GM18951 (cell line): ENCODE data around the gene SOX4.

ENCODE experiments used
- POLR2A ChIP-seq: IDR thresholded peaks from 4 replicates; pipeline ENCODE4 v1.6.1; 2011; ENCODE audit warnings: mild to moderate bottlenecking; ENCODE audit not compliant: insufficient read length, insufficient read depth; ENCODE audit errors: extremely low read depth
- in situ Hi-C: fragments of 300-500 bp; cut with MboI; formaldehyde crosslinking; loops from one replicate; pipeline ENCODE4 v1.12.0; 2022; ENCODE audit warnings: low sequenced_read_pairs, mixed read lengths, inconsistent platforms; ENCODE audit not compliant: unreplicated experiment

SOX4 gene

DNA sequence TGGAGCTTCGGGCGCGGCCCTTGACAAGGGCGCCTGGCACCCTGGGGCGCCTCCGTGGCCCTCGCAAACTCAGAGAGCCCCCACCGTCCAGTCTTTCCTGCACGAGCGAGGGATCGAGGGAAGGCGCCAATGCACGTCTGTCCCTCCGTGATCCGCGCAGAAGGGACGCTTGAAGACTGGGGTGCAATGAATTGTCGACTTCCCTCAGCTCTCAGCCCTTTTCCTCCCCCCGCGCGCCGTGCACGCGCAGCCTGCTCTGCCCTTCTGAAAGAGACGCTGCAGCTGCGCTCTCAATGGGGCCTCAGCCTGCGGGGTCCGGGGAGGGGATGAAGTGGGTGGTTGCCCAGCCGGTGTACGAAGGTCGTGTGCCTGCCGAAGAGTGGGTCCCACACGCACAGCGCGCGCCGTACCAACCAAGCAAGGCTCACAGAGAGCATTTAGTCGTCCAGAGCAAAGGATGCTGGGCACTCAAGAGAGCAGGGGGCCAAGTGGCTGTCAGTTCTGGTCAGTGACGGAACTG lies 5.5 kb upstream of the SOX4 start:
- peak; percentile 42 for TF ChIP-seq POLR2A
- in situ Hi-C loops, result loop anchor here (10.0 to 25.0 kb wide), 3 partner anchors 376 to 1026 kb away; no protein-coding TSS in a partner anchor

DNA sequence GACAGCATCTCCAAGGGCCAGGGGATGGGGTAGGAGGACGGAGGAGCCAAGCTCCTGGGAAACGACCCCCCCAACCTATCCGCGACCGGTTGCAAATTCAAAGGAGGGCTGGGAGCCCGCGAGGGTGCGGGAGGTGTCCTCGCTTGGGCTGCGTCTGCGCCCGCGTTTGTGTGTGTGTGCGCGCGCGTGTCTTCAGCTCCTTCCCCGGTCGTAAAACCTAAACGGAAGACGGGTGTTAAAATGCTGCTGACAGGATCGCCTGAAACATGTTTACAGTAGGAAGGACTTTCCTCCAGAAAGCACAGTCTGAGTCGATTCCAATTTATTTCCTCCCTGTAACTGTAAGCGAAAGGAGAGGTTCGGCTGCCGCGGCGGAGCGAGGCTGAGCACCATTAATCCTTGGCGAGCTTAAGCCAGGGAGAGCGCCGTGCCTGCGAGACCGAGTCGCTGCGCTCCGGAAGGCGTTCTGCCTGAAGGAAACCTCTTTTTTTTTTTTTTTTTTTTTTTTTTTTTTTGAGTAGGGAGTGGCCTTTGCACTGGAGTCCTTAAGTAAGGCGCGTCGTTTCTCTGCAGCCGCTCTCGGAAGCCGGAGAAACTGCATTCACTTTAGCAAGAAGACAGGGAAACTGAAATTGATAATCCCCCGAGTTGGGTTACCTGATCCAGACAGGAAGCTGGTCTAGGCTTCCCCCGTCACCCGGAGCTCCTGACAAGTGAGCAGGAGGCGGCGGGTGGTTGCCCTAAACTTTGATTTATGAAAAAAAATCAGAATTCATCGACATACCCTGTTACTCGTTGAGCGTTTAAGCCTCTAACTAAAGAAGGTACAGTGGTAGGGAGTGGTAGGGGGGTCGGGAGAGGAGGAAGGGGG lies 4.8 kb upstream of the SOX4 start:
- TF ChIP-seq POLR2A, result peak; percentile 63
- in situ Hi-C loops, result loop anchor here (10.0 to 25.0 kb wide), 3 partner anchors 376 to 1026 kb away; no protein-coding TSS in a partner anchor

DNA sequence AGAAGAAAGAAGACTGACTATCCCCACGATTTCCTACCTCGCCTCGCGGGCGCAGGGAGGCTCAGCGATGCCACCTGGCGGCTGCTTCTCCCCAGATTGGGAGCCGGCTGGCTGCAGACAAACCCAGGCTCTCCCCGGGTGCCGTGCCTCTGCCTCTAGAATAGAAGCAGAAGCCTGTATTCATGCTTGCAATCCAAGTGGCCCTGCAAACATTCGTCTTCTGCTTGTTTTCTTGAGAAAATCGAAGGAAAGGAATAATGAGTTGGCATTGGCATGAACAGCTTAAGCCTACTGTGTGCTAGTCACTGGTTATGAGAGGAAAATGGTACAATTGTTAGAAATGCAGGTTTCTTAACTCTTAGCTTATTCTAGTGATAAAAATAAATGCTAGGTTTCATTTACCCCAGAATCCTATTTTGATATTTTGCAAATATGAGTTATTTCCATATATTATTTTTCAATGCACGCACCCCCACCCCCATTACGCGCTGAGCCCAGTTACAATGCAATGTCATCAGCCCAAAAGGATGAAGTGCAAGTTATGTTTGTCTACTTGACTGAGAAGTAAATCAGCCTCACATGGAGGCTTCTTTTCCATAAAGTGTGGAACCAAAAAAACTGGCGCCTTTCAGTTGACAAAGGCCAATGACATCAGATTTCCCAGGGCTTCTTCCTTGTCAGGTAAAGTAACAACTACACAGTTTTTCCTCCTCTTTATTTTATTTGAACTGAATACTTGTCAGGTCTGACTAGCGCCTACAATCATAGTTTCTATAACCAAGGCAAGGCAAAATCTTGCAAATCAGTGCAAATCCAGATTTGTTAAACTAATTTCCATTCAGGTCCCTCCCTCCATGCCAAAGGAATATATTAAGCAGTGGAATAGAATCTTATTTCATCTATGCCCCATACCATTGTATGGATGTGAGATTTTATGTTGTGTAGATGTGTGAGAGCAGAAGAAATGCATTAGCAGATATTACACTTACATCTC lies 3.9 kb upstream of the SOX4 start:
- in situ Hi-C loops, result loop anchor here (10.0 to 25.0 kb wide), 3 partner anchors 377 to 1027 kb away; no protein-coding TSS in a partner anchor
- no peak for TF ChIP-seq POLR2A

DNA sequence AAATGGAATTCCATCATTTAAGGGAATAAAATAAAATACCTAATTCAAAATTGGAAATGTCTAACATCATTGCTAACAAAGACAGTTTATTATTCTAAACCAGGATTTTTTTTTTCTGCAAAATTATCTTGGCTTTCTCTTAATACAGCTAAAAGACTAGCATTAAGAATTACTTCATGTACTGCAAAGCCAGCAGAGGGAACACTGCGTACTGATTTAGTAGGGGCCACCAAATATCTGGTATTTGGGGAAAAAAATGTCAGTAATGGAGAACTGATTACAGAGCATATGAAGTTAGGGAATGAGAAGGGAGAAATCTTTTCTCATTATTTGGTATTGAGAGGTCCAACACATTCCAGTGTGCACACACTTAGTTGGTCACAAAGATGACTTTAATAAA lies 3.2 kb upstream of the SOX4 start:
- no peak for TF ChIP-seq POLR2A
- in situ Hi-C loops, result loop anchor here (25.0 kb wide), 2 partner anchors 378 to 1028 kb away; no protein-coding TSS in a partner anchor

DNA sequence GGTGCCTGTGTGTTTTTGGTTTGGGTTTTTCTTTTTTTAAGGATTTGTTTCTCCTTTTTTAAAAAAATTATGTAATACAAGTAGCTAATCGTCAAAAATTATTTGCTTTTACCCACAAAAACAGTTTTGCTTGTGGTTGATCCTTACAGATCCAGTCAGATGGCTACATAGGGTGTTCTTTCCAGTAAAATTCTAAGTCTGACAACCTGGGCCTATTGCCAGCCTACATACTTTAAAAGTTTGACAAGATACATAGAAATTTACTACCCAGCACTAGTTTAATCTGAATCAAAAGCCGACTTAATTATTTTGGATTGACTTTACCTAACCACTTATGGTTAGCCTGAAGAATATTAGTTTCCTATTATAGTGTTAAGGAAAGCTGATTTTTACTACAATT lies 2.1 kb upstream of the SOX4 start:
- in situ Hi-C loops, result loop anchor here (25.0 kb wide), 2 partner anchors 379 to 1029 kb away; no protein-coding TSS in a partner anchor
- TF ChIP-seq POLR2A, result no peak

DNA sequence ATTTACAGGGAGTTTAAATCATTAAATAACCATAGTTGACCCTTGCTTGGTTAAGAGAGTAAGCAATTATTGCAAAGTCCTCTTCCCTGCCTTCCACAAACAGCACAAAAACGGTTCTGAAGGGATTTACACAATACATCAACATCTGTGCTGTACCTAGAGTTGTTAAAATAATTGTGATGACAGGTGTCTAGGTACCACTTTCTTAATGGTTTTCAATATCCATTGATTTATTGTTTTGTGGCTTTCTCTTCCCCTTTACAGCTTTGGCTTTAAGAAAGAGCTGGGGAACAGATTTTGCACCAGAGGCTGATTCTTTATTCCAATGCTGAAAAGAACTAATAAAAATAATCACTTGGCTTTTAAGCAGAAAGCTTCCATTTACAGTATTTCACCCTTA lies 598 bp upstream of the SOX4 start:
- in situ Hi-C loops, result loop anchor here (25.0 kb wide), 2 partner anchors 381 to 1031 kb away; no protein-coding TSS in a partner anchor

DNA sequence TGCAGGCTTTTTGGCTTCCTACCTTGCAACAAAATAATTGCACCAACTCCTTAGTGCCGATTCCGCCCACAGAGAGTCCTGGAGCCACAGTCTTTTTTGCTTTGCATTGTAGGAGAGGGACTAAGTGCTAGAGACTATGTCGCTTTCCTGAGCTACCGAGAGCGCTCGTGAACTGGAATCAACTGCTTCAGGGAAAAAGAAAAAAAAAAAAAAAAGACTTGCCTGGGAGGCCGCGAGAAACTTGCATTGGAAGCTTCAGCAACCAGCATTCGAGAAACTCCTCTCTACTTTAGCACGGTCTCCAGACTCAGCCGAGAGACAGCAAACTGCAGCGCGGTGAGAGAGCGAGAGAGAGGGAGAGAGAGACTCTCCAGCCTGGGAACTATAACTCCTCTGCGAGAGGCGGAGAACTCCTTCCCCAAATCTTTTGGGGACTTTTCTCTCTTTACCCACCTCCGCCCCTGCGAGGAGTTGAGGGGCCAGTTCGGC lies 420 bp downstream of the SOX4 start:
- no peak for TF ChIP-seq POLR2A
- in situ Hi-C loops, result loop anchor here (25.0 kb wide), 2 partner anchors 382 to 1032 kb away; no protein-coding TSS in a partner anchor

More for the DNA sequence above, 598 bp upstream of the SOX4 start:
- no peak for TF ChIP-seq POLR2A

DNA sequence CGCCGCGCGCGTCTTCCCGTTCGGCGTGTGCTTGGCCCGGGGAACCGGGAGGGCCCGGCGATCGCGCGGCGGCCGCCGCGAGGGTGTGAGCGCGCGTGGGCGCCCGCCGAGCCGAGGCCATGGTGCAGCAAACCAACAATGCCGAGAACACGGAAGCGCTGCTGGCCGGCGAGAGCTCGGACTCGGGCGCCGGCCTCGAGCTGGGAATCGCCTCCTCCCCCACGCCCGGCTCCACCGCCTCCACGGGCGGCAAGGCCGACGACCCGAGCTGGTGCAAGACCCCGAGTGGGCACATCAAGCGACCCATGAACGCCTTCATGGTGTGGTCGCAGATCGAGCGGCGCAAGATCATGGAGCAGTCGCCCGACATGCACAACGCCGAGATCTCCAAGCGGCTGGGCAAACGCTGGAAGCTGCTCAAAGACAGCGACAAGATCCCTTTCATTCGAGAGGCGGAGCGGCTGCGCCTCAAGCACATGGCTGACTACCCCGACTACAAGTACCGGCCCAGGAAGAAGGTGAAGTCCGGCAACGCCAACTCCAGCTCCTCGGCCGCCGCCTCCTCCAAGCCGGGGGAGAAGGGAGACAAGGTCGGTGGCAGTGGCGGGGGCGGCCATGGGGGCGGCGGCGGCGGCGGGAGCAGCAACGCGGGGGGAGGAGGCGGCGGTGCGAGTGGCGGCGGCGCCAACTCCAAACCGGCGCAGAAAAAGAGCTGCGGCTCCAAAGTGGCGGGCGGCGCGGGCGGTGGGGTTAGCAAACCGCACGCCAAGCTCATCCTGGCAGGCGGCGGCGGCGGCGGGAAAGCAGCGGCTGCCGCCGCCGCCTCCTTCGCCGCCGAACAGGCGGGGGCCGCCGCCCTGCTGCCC lies 1.1 kb downstream of the SOX4 start:
- in situ Hi-C loops, result loop anchor here (25.0 kb wide), 2 partner anchors 382 to 1032 kb away; no protein-coding TSS in a partner anchor
- TF ChIP-seq POLR2A, result peak; percentile 43

DNA sequence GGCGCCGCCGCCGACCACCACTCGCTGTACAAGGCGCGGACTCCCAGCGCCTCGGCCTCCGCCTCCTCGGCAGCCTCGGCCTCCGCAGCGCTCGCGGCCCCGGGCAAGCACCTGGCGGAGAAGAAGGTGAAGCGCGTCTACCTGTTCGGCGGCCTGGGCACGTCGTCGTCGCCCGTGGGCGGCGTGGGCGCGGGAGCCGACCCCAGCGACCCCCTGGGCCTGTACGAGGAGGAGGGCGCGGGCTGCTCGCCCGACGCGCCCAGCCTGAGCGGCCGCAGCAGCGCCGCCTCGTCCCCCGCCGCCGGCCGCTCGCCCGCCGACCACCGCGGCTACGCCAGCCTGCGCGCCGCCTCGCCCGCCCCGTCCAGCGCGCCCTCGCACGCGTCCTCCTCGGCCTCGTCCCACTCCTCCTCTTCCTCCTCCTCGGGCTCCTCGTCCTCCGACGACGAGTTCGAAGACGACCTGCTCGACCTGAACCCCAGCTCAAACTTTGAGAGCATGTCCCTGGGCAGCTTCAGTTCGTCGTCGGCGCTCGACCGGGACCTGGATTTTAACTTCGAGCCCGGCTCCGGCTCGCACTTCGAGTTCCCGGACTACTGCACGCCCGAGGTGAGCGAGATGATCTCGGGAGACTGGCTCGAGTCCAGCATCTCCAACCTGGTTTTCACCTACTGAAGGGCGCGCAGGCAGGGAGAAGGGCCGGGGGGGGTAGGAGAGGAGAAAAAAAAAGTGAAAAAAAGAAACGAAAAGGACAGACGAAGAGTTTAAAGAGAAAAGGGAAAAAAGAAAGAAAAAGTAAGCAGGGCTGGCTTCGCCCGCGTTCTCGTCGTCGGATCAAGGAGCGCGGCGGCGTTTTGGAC lies 2.0 kb downstream of the SOX4 start:
- peak; percentile 2 for TF ChIP-seq POLR2A
- in situ Hi-C loops, result loop anchor here (25.0 kb wide), 2 partner anchors 383 to 1033 kb away; no protein-coding TSS in a partner anchor

DNA sequence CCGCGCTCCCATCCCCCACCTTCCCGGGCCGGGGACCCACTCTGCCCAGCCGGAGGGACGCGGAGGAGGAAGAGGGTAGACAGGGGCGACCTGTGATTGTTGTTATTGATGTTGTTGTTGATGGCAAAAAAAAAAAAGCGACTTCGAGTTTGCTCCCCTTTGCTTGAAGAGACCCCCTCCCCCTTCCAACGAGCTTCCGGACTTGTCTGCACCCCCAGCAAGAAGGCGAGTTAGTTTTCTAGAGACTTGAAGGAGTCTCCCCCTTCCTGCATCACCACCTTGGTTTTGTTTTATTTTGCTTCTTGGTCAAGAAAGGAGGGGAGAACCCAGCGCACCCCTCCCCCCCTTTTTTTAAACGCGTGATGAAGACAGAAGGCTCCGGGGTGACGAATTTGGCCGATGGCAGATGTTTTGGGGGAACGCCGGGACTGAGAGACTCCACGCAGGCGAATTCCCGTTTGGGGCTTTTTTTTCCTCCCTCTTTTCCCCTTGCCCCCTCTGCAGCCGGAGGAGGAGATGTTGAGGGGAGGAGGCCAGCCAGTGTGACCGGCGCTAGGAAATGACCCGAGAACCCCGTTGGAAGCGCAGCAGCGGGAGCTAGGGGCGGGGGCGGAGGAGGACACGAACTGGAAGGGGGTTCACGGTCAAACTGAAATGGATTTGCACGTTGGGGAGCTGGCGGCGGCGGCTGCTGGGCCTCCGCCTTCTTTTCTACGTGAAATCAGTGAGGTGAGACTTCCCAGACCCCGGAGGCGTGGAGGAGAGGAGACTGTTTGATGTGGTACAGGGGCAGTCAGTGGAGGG lies 2.8 kb downstream of the SOX4 start:
- peak; percentile 7 for TF ChIP-seq POLR2A
- in situ Hi-C loops, result loop anchor here (25.0 kb wide), 2 partner anchors 384 to 1034 kb away; no protein-coding TSS in a partner anchor
